ENCODE results near the gene ABHD12B.

DNA sequence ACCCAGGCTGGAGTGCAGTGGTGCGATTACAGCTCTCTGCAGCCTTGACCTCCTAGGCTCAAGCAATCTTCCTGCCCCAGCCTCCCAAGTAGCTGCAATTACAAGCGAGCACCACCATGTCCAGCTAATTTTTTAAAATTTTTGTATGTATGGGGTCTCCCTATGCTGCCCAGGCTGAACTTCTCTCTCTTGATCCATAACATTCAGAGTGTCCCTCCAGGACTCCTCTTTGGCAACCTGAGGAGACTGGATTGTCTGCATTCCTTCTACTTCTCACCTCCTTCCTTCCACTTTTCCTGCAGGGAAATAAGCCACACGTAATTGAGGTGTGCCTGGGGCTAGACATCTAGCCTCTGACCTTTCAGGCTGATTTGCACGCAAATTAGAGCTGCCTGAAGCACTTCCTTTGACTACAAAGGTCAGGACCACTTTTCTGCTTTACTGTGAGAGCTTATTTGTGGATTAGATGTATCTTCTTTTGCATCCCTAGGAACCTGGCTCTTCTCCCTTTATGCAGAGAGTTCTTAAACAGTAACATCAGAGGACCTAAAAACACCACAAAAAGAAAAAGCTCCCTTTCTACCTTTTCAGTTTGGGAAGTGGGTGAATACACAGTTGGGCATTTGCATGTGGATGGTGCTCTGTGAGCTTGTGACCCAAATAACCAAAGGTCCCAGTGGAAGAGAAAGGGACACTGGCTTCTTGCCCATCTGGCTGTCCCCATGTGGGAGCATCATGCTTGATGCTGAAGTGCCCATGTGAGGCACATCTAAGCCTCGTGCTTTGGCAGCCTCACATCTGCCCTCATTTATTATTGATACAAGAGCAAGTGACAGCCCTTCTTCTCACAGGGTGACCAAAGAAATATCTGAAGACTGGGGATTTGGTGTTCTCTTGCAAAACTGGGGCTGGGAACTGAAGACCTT lies 38.9 kb downstream of the ABHD12B start:
- TF ChIP-seq, protein P1, sequence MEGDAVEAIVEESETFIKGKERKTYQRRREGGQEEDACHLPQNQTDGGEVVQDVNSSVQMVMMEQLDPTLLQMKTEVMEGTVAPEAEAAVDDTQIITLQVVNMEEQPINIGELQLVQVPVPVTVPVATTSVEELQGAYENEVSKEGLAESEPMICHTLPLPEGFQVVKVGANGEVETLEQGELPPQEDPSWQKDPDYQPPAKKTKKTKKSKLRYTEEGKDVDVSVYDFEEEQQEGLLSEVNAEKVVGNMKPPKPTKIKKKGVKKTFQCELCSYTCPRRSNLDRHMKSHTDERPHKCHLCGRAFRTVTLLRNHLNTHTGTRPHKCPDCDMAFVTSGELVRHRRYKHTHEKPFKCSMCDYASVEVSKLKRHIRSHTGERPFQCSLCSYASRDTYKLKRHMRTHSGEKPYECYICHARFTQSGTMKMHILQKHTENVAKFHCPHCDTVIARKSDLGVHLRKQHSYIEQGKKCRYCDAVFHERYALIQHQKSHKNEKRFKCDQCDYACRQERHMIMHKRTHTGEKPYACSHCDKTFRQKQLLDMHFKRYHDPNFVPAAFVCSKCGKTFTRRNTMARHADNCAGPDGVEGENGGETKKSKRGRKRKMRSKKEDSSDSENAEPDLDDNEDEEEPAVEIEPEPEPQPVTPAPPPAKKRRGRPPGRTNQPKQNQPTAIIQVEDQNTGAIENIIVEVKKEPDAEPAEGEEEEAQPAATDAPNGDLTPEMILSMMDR (conservative IDR thresholded peaks at IDR 0.05), result no peak
- TF ChIP-seq EZH2 (IDR thresholded peaks at IDR 0.05; ENCODE audit: low read depth), result no peak

All from PC-9 (cell line).